Measurements from ENCODE around the gene ADIPOQ.
"Not testable (repeated sequence)": the region's sequence is repeated elsewhere in the genome, so short reads cannot be mapped to it uniquely, and the experiment has no call there.

DNA sequence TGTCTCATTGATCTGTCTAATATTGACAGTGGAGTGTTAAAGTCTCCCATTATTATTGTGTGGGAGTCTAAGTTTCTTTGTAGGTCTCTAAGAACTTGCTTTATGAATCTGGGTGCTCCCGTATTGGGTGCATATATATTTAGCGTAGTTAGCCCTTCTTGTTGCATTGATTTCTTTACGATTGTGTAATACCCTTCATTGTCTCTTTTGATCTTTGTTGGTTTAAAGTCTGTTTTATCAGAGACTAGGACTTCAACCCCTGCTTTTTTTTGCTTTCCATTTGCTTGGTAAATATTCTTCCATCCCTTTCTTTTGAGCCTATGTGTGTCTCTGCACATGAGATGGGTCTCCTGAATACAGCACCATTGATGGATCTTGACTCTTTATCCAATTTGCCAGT is 64.6 kb downstream of the ADIPOQ start:
- not testable (repeated sequence) for TF ChIP-seq POLR2A (IDR thresholded peaks at IDR 0.05)
- TF ChIP-seq, protein P1, sequence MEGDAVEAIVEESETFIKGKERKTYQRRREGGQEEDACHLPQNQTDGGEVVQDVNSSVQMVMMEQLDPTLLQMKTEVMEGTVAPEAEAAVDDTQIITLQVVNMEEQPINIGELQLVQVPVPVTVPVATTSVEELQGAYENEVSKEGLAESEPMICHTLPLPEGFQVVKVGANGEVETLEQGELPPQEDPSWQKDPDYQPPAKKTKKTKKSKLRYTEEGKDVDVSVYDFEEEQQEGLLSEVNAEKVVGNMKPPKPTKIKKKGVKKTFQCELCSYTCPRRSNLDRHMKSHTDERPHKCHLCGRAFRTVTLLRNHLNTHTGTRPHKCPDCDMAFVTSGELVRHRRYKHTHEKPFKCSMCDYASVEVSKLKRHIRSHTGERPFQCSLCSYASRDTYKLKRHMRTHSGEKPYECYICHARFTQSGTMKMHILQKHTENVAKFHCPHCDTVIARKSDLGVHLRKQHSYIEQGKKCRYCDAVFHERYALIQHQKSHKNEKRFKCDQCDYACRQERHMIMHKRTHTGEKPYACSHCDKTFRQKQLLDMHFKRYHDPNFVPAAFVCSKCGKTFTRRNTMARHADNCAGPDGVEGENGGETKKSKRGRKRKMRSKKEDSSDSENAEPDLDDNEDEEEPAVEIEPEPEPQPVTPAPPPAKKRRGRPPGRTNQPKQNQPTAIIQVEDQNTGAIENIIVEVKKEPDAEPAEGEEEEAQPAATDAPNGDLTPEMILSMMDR (IDR thresholded peaks at IDR 0.05): not testable (repeated sequence)

All from sigmoid colon (tissue), 3 donors.